T-cell (primary cell): Measurements from ENCODE around the gene PANK3. TPM values are rescaled to one million over a fixed set of nuclear protein-coding genes. Genes with fewer than 3 reads are reported as not detected.

Source experiments
- ATAC-seq, 4 experiments: fragments of 200-7000 bp in 3 of 4; fragments of 150-1000 bp in 1 of 4; cut with Tn5 transposase; replicated peaks in 1 of 4; 1 replicate in 3 of 4; 2 replicates in 1 of 4; pipeline ENCODE4 v1.10.0; 2021; ENCODE audit warnings: moderate library complexity in 3 of 4, mild to moderate bottlenecking in 2 of 4, moderate number of reproducible peaks in 1 of 4
- CTCF ChIA-PET, 2 donors: fragments of 300-600 bp; sonication (Branson Sonifier 250); formaldehyde crosslinking; loops; one replicate each; lab custom pipeline; 2022; ENCODE audit warnings: antibody characterized with exemption in 2 of 2; lab: Charles Lee
- POLR2A ChIA-PET, 2 donors: fragments of 300-600 bp; sonication (Branson Sonifier 250); formaldehyde crosslinking; loops; one replicate each; lab custom pipeline; 2022; ENCODE audit warnings: antibody characterized with exemption in 2 of 2; lab: Charles Lee
- DNase-seq, 35 experiments: peaks; one replicate each; pipeline versions ENCODE4 v3.0.0 to v3.0.0-alpha.2; 2013 to 2023
- H3K27ac ChIP-seq: one replicate; pipeline ENCODE4 v1.5.1; 2013; ENCODE audit warnings: low read length
- H3K27me3 ChIP-seq, 2 experiments: replicated peaks in 1 of 2; 1 replicate in 1 of 2; 2 replicates in 1 of 2; pipeline versions ENCODE4 v1.6.1 to v1.7.0; 2013; ENCODE audit warnings: low read length in 1 of 2, mixed read lengths in 1 of 2; ENCODE audit not compliant: control insufficient read depth in 2 of 2, insufficient read depth in 2 of 2; ENCODE audit errors: extremely low read depth in 1 of 2
- H3K36me3 ChIP-seq, 2 donors: 1 replicate in 1 of 2; 2 replicates in 1 of 2; pipeline versions ENCODE4 v1.6.1 to v1.7.0; 2013; ENCODE audit warnings: low read length in 1 of 2; ENCODE audit not compliant: control insufficient read depth in 2 of 2, insufficient read depth in 1 of 2; ENCODE audit errors: extremely low read depth in 1 of 2
- H3K4me1 ChIP-seq, 2 experiments: 1 replicate in 1 of 2; 2 replicates in 1 of 2; pipeline versions ENCODE4 v1.6.1 to v1.7.0; 2013; ENCODE audit warnings: low read length in 2 of 2, mixed read lengths in 1 of 2; ENCODE audit not compliant: insufficient read depth in 2 of 2, control insufficient read depth in 1 of 2; ENCODE audit errors: extremely low read depth in 1 of 2
- H3K4me3 ChIP-seq, 2 donors: 1 replicate in 1 of 2; 2 replicates in 1 of 2; pipeline versions ENCODE4 v1.5.1 to v1.7.0; 2013; ENCODE audit warnings: mild to moderate bottlenecking in 2 of 2, low read length in 1 of 2, moderate library complexity in 1 of 2; ENCODE audit not compliant: control insufficient read depth in 1 of 2; ENCODE audit errors: extremely low read depth in 1 of 2
- H3K9me3 ChIP-seq: 2 replicates; pipeline ENCODE4 v1.7.0; 2013
- H3K27ac Mint-ChIP-seq, 2 donors: one replicate each; pipeline ENCODE4 v1.8.0; 2020 to 2021; ENCODE audit warnings: mild to moderate bottlenecking in 2 of 2, mixed read lengths in 2 of 2
- H3K27me3 Mint-ChIP-seq, 2 donors: one replicate each; pipeline ENCODE4 v1.8.0; 2021 to 2022; ENCODE audit warnings: mixed read lengths in 2 of 2
- H3K36me3 Mint-ChIP-seq: one replicate; pipeline ENCODE4 v1.8.0; 2021; ENCODE audit warnings: mixed read lengths
- H3K4me1 Mint-ChIP-seq, 3 donors: one replicate each; pipeline ENCODE4 v1.8.0; 2020 to 2022; ENCODE audit warnings: mixed read lengths in 3 of 3, mild to moderate bottlenecking in 1 of 3
- H3K4me3 Mint-ChIP-seq, 3 donors: one replicate each; pipeline ENCODE4 v1.8.0; 2020 to 2022; ENCODE audit warnings: mild to moderate bottlenecking in 3 of 3, mixed read lengths in 3 of 3, moderate library complexity in 3 of 3
- H3K9me3 Mint-ChIP-seq, 3 donors: one replicate each; pipeline ENCODE4 v1.8.0; 2020 to 2022; ENCODE audit warnings: mixed read lengths in 3 of 3
- WGBS: methylation state at CpG from one replicate; pipeline ENCODE4 v1.1.5; 2013; ENCODE audit warnings: missing lambda C conversion rate; ENCODE audit not compliant: insufficient coverage; 5-methylcytosine and 5-hydroxymethylcytosine counted together
- total RNA-seq, 35 experiments: library from RNA in 6 of 35; stranded (reverse) in 6 of 35; fragments of 120-200 nt in 1 of 35; gene quantifications; one replicate each; pipeline versions ENCODE4 v1.2.1 to v1.2.4 and lab custom pipeline; 2013 to 2026

PANK3 gene
- total RNA-seq, 5 donors from 2014 or later (not counting 1 experiment from before 2014, with no cell fraction given) = 33.9 to 41.1 (median 37.7) TPM

- Histone ChIP-seq H3K9me3 (no peaks in the 10 kb centered on the region), H3K4me3 (no peak overlapping the region), H3K27me3 (no peaks in the 10 kb centered on the region), H3K4me1 (no peaks in the 10 kb centered on the region), H3K27ac (no peak overlapping the region), H3K36me3 (no peaks in the 10 kb centered on the region)
- ATAC-seq (no peak), DNase-seq (no peak)
- POLR2A ChIA-PET = no interaction called here
- Mint-ChIP-seq H3K4me1 (peaks cover 4 to 6% (median 6%) of the 10 kb centered on the region in 3 donors), H3K4me3 (no peak overlapping the region), H3K36me3 (no peaks in the 10 kb centered on the region), H3K27ac (no peak overlapping the region), H3K27me3 (peaks cover 2 to 8% of the 10 kb centered on the region in 2 donors), H3K9me3 (no peaks in the 10 kb centered on the region)
- 48% methylated on average over 2 of the region's 2 CpGs for WGBS
- CTCF ChIA-PET = no interaction called here
These were observed 28.8 kb upstream of the PANK3 start for GRCh38 chr5:168607946-168608345.

- H3K27me3 Mint-ChIP-seq = peaks cover 2 to 8% of the 10 kb centered on the region in 2 donors
- no peaks in the 10 kb centered on the region for H3K36me3 ChIP-seq
- POLR2A ChIA-PET = no interaction called here
- ATAC-seq (no peak), DNase-seq (no peak)
- CTCF ChIA-PET = no interaction called here
- H3K9me3 Mint-ChIP-seq = no peaks in the 10 kb centered on the region
- H3K4me1 Mint-ChIP-seq = no peaks in the 10 kb centered on the region
- no peaks in the 10 kb centered on the region for H3K36me3 Mint-ChIP-seq
- H3K4me1 ChIP-seq = no peaks in the 10 kb centered on the region
- H3K4me3 Mint-ChIP-seq = no peak overlapping the region
- H3K27ac Mint-ChIP-seq = no peak overlapping the region
- no peaks in the 10 kb centered on the region for H3K27me3 ChIP-seq
- no peaks in the 10 kb centered on the region for H3K9me3 ChIP-seq
- no CpG with 5 or more reads among the region's 2 CpGs for WGBS
- H3K4me3 ChIP-seq = no peak overlapping the region
- no peak overlapping the region for H3K27ac ChIP-seq
These were observed 27.4 kb upstream of the PANK3 start for GRCh38 chr5:168606562-168606961.

GRCh38 chr5:168604436-168604835 lies 25.3 kb upstream of the PANK3 start:
- Histone ChIP-seq H3K4me1 (no peaks in the 10 kb centered on the region), H3K9me3 (no peaks in the 10 kb centered on the region), H3K27me3 (peaks cover 0 to 3% of the 10 kb centered on the region in 2 experiments), H3K4me3 (no peak overlapping the region), H3K36me3 (no peaks in the 10 kb centered on the region), H3K27ac (no peak overlapping the region)
- Mint-ChIP-seq H3K27me3 (peaks cover 2 to 8% of the 10 kb centered on the region in 2 donors), H3K4me1 (no peaks in the 10 kb centered on the region), H3K27ac (no peak overlapping the region), H3K9me3 (no peaks in the 10 kb centered on the region), H3K36me3 (no peaks in the 10 kb centered on the region), H3K4me3 (no peak overlapping the region)
- ATAC-seq = no peak
- no peak for DNase-seq
- POLR2A ChIA-PET = no interaction called here
- CTCF ChIA-PET = no interaction called here

GRCh38 chr5:168603746-168604145 lies 24.6 kb upstream of the PANK3 start:
- Histone ChIP-seq H3K36me3 (no peaks in the 10 kb centered on the region), H3K27me3 (peaks cover 0 to 3% of the 10 kb centered on the region in 2 experiments), H3K4me1 (no peaks in the 10 kb centered on the region), H3K27ac (no peak overlapping the region), H3K9me3 (no peaks in the 10 kb centered on the region), H3K4me3 (no peak overlapping the region)
- Mint-ChIP-seq H3K27ac (no peak overlapping the region), H3K4me3 (no peak overlapping the region), H3K27me3 (peaks cover 2 to 8% of the 10 kb centered on the region in 2 donors), H3K9me3 (no peaks in the 10 kb centered on the region), H3K36me3 (no peaks in the 10 kb centered on the region), H3K4me1 (no peaks in the 10 kb centered on the region)
- POLR2A ChIA-PET = no interaction called here
- DNase-seq = no peak
- CTCF ChIA-PET = no interaction called here
- no peak for ATAC-seq

GRCh38 chr5:168602517-168602916 lies 23.3 kb upstream of the PANK3 start:
- H3K27ac Mint-ChIP-seq = no peak overlapping the region

GRCh38 chr5:168601972-168602371 lies 22.8 kb upstream of the PANK3 start:
- POLR2A ChIA-PET = interaction anchor here in 1 of 2 donors (0.7 kb wide), 1 partner anchor 11 kb away, joined by 6 read pairs; no protein-coding TSS in a partner anchor
- CTCF ChIA-PET = no interaction called here
- DNase-seq (no peak), ATAC-seq (no peak)
- 92% methylated on average over 2 of the region's 2 CpGs for WGBS
- Histone ChIP-seq H3K27ac (no peak overlapping the region), H3K27me3 (peaks cover 0 to 6% of the 10 kb centered on the region in 2 experiments), H3K36me3 (no peaks in the 10 kb centered on the region), H3K9me3 (no peaks in the 10 kb centered on the region), H3K4me3 (no peak overlapping the region), H3K4me1 (no peaks in the 10 kb centered on the region)
- Mint-ChIP-seq H3K9me3 (peaks cover 0 to 3% (median 0%) of the 10 kb centered on the region in 3 donors), H3K36me3 (no peaks in the 10 kb centered on the region), H3K4me1 (no peaks in the 10 kb centered on the region), H3K27ac (no peak overlapping the region), H3K27me3 (peaks cover 8 to 14% of the 10 kb centered on the region in 2 donors), H3K4me3 (no peak overlapping the region)

More at GRCh38 chr5:168602517-168602916, 23.3 kb upstream of the PANK3 start:
- no peaks in the 10 kb centered on the region for H3K4me1 Mint-ChIP-seq
- H3K4me1 ChIP-seq = no peaks in the 10 kb centered on the region
- H3K36me3 Mint-ChIP-seq = no peaks in the 10 kb centered on the region
- H3K4me3 ChIP-seq = no peak overlapping the region
- no peaks in the 10 kb centered on the region for H3K9me3 ChIP-seq
- H3K9me3 Mint-ChIP-seq = no peaks in the 10 kb centered on the region
- ChIA-PET CTCF (no interaction called here), POLR2A (interaction anchor here in 1 of 2 donors (0.7 kb wide), 1 partner anchor 11 kb away, joined by 6 read pairs; no protein-coding TSS in a partner anchor)
- peaks cover 0 to 6% of the 10 kb centered on the region in 2 experiments for H3K27me3 ChIP-seq
- H3K27ac ChIP-seq = no peak overlapping the region
- peaks cover 8 to 14% of the 10 kb centered on the region in 2 donors for H3K27me3 Mint-ChIP-seq
- no peaks in the 10 kb centered on the region for H3K36me3 ChIP-seq
- no peak for ATAC-seq
- no peak overlapping the region for H3K4me3 Mint-ChIP-seq
- no peak for DNase-seq

- no peaks in the 10 kb centered on the region for H3K9me3 ChIP-seq
- ChIA-PET POLR2A (no interaction called here), CTCF (no interaction called here)
- H3K27ac ChIP-seq = no peak overlapping the region
- DNase-seq (no peak), ATAC-seq (no peak)
- Mint-ChIP-seq H3K36me3 (no peaks in the 10 kb centered on the region), H3K27me3 (peaks cover 20 to 22% of the 10 kb centered on the region in 2 donors), H3K4me3 (no peak overlapping the region), H3K9me3 (peaks cover 0 to 3% (median 0%) of the 10 kb centered on the region in 3 donors), H3K4me1 (no peaks in the 10 kb centered on the region), H3K27ac (no peak overlapping the region)
- peaks cover 0 to 6% of the 10 kb centered on the region in 2 experiments for H3K27me3 ChIP-seq
- no peaks in the 10 kb centered on the region for H3K4me1 ChIP-seq
- no peak overlapping the region for H3K4me3 ChIP-seq
- 100% methylated on average over 1 of the region's 3 CpGs for WGBS
- no peaks in the 10 kb centered on the region for H3K36me3 ChIP-seq
These were observed 21.2 kb upstream of the PANK3 start for GRCh38 chr5:168600409-168600808.
